ENCODE measurements around the gene KDELR1. TPM values are rescaled to one million over a fixed set of nuclear protein-coding genes. Genes with fewer than 3 reads are reported as not detected.

KDELR1 gene
- total and polyA plus RNA-seq, 9 of the 15 experiments (the other 6 are each of a cell fraction or from before 2014, with no cell fraction given) = 6.1 to 165 (median 58.5) TPM

GRCh38 chr19:48400018-48400742 is 8.8 kb upstream of the KDELR1 start (continued):
- TF ChIP-seq, protein P1, sequence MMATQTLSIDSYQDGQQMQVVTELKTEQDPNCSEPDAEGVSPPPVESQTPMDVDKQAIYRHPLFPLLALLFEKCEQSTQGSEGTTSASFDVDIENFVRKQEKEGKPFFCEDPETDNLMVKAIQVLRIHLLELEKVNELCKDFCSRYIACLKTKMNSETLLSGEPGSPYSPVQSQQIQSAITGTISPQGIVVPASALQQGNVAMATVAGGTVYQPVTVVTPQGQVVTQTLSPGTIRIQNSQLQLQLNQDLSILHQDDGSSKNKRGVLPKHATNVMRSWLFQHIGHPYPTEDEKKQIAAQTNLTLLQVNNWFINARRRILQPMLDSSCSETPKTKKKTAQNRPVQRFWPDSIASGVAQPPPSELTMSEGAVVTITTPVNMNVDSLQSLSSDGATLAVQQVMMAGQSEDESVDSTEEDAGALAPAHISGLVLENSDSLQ (IDR thresholded peaks at IDR 0.05) = peak; percentile 29; the same call in 1 of the 2 replicates
- TF ChIP-seq PRMT5 (CRISPR knock-in tag; IDR thresholded peaks at IDR 0.05) (no peak), ZBTB40 (IDR thresholded peaks at IDR 0.05) (peak; percentile 86), ZBTB40 (CRISPR knock-in tag; IDR thresholded peaks at IDR 0.05) (no peak; the same call in 1 of the 2 replicates), MAFK (IDR thresholded peaks at IDR 0.05; ENCODE audit: low read length) (no peak)

All from K562 (cell line).